ENCODE measurements around the gene NDUFS3.
"Not testable (repeated sequence)": the region's sequence is repeated elsewhere in the genome, so short reads cannot be mapped to it uniquely, and the experiment has no call there.

The NDUFS3 gene

DNA sequence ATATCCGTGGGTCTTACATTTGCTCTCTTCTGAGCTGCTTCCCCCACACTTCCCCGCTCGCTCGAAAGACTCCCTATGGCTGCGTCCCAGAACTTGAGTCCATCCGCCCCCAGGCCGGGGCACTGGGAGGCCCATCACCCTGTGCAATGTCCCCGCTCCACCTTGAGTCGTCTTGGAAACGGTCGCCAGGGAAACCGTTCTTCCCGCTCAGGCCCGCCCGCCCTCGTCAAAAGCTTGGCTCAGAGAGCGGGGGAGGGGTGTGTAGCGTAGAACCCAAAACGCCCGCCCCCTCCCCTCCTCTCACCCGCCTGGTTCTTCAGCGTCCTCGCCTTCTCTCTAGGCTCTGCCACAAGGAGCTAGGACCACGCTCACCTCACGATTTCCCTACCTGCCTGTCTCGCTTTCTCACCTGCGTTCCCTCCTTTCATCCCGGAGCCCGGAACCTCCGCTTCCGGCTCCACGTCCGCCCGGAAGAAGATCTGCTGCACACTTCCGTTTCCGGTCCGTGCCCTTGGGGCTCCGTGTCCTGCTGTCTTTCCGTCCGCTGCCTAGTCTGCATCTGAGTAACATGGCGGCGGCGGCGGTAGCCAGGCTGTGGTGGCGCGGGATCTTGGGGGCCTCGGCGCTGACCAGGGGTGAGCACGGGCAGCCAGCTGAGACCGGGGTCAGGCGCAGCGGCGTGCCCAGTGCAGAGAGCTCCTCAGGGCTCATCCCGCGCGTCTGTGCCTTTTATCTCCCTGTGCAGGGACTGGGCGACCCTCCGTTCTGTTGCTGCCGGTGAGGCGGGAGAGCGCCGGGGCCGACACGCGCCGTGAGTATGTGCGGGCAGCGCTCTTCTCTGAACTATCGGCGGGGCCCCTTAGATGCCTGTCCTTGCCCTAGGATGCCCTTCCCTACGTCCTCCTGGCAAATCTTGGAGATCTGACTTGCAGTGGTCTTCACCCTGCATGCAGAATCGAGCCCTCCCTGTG, at the start of gene NDUFS3, which contains the start of gene KBTBD4:
TSS of gene NDUFS3 (plus strand) at position 551 of the 971 bp plus-strand sequence. CDS start at position 569, 18 bp downstream.
TSS of gene KBTBD4 (minus strand) at position 447 of the 971 bp plus-strand sequence. CDS start at position 428, 19 bp downstream.
- peak; percentile 88 for DNase-seq

DNA sequence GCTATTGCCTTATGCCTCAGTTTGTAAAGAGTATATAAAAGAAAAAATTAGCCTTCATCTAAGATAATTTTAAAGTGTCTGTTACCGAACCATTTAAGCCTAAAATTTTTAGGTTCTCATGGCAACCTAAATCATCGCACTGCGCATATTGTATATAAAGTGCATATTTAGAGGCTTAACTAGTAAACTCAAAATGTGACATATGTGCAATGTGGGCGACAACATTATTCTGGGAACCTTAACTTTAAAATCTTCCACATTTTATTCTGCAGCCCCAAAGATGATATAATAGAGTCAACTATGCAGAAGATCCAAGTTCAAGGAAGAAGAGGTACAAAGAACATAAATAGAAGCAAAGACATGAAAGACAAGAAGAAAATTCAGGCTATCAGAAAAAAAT, 48.9 kb upstream of the NDUFS3 start:
- DNase-seq, result no peak

DNA sequence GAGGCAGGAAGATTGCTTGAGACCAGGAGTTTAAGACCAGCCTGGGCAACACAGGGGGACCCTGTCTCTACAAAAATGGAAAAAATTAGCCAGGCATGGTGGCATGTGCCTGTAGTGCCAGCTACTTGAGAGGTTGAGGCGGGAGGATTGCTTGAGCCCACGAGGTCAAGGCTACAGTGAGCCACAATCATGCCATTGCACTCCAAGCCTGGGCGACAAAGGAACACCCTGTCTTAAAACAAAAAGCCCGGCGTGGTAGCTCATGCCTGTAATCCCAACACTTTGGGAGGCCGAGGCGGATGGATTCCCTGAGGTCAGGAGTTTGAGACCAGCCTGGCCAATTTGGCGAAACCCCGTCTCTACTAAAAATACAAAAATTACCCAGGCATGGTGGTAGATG, 48.2 kb upstream of the NDUFS3 start:
- not testable (repeated sequence) for DNase-seq

DNA sequence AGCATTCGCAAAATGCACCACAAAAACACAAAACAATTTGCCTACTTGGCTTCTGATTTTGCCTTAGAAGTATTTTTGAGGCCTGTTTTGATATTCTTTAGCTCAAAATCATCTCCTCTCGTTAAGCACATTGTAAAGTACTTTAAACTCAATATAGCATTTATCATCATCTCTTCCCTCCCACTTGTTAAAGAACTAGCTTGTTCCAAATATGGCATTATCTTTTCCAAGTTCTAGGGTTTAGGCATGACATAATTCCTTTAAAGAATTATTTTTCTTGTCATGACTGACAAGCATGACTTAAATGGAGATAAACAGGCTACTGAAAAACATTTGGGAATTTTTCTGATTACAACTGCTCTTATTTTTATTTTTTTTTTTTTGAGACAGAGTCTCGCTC, 47.2 kb upstream of the NDUFS3 start:
- no peak for DNase-seq

DNA sequence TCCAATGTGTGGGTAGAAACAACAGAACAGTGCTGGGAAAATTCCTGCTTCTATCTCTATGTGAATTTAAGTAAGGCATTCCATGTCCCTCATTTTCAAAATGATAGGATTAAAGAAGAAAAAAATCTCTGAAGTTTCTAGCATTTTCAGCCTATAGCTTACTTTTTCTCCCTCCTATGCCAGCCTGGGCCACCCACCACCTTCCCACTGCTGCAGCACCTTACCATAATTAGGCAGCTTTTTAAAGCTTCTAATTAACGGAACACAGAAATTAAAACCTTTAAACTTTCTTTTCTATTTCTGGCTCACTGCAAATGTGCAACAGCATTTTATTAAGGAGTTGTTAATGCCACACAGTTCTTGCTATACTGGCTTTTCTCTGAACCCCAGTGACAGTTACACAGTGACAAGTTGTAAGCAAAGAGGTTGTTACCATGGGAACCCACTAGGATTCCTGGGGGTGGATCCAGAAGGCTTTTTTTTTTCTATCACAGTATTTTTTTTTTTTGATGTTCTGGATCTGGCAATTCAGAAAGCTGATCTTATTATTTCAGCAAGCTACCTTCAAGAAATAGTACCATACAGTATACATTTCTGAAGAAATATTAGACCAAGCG, 46.2 kb upstream of the NDUFS3 start:
- no peak for DNase-seq

DNA sequence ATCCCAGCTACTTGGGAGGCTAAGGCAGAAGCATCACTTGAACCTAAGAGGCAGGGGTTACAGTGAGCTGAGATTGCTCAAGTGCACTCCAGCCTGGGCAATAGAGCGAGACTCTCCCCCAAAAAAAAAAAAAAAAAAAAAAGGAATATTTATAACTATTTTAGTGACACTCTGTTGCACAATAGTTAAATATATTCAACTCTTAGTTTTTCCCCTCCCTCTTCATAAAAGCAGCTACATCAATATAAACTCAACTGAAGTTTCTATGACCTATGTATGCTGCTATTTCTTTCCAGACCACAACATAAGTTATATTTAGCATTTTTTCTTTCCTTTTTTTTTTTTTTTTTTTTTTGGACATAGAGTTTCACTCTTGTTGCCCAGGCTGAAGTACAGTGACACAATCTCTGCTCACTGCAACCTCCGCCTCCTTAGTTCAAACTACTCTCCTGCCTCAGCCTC, 45.2 kb upstream of the NDUFS3 start:
- no peak for DNase-seq

DNA sequence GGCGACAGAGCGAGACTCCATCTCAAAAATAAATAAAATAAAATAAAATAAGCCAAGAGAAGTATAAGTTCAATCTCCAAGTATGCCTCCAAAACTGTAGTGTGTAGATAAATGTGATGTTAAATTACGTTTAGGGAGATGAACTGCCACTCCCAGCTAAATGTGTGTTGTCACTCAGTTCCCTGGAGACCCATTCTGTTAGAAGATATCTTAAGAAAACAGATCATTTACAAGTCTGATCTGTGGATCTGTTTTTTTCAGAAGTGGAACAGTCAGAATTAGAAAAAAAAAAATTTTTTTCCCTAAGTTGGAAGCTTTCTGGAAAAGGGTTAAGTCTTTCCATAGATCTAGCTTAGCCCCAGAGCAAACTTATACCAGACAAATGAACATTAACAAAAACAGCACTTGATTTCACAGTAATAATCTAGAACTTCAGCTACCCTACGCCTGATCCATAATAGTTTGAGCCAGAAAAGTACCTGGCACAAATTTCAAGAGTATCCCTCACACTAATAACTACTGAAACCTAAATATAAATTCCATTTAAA, 44.1 kb upstream of the NDUFS3 start:
- DNase-seq, result no peak

DNA sequence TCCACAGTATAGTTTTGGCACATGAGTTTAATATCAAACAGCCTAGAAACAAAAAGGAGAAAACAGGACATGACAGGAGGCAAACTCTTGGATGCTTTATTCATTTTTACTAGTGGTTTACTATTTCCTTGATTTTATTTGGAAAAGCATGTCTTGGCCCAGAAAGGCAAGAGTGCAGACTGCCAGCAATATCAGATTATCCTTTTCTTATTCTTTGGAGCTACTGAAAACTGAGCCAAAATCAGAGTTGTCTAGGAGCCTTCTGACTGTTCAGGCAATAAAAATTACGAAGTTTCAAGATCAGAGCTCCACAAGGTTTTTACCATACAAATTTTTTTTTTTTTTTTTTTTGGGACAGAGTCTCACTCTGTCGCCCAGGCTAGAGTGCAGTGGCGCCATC, 42.0 kb upstream of the NDUFS3 start:
- DNase-seq, result no peak

DNA sequence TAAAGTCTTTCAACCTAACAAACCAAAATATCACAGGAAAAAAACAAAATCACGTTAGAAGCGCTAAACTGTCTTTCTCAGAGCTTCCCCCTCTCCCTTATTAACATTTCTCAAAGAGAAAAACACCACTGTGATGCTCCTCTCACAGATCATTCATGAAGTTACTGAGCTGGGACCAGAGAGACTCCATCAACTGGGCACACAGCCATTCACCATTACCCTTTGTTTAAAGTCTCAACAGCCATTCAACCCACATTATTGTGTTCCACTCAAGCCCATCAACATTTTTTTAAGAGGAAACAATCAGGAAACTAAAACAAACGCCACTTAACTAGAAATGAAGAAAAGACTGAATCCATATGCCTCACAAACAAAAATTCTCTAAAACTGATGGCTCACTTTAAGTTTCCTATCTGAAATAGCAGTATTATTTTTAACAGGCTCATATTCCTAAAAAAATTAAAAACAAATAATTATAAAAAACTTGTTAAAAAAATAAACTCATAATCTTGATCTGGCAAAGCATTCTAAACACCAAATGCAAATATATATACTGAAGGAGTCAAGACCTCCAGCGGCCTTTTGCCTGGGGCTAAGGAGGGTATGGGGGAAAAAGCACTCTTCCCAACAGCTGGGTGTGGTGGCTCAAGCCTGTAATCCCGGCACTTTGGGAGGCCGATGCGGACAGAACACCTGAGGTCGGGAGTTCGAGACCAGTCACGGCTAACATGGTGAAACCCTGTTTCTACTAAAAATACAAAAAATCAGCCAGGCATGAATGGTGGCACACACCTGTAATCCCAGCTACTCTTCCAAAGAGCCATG, 39.9 kb upstream of the NDUFS3 start:
- DNase-seq, result no peak

DNA sequence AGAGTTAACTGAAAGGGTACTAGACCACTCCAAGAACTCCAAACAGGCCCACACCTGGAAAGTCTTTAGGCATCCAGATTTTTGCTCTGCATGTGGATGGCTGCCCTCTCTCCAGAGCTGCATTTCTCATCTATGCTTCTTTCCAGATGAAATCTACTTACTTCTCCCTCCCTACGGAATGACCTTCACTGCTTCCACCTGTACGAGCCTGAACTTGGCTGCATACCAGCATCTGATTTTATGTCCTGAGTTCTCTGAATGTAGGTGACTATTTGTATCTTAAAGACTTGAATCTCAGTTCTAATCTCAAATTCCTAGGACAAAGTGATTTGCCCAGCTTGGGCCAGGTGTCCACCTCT, 39.2 kb upstream of the NDUFS3 start:
- no peak for DNase-seq

DNA sequence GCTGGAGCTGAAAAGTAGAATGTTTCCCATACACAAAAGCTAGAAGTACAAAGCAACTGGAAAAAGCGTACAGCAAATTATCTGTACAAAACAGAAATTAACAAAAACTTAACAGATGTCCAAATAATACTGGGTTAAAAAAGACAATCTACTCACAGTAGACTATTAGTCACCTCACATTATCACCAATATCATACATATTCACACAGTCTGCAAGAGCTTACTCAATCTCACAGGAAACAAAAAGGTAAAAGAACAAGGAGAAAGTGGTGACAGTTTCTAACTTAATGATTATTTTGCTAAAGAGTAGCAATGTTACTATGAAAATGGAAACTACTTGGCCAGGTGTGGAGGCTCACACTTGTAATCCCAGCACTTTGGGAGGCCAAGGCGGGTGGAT, 37.8 kb upstream of the NDUFS3 start:
- DNase-seq, result no peak

DNA sequence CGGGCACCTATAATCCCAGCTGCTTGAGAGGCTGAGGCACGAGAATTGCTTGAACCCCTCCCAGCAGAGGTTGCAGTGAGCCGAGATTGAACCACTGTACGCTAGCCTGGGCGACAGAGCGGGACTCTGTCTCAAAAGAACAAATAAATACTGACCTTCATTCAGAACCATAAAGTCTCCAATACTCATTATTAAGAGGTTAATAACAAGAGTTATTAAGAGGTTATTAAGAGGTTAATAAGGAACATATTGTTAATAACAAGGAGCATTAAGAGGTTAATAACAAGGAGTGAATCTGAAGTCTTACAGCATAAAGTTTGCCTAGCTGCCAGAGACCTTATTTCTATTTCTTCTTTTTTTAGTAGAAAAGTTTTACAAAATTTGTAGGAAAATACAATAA, 33.6 kb upstream of the NDUFS3 start:
- DNase-seq, result no peak

DNA sequence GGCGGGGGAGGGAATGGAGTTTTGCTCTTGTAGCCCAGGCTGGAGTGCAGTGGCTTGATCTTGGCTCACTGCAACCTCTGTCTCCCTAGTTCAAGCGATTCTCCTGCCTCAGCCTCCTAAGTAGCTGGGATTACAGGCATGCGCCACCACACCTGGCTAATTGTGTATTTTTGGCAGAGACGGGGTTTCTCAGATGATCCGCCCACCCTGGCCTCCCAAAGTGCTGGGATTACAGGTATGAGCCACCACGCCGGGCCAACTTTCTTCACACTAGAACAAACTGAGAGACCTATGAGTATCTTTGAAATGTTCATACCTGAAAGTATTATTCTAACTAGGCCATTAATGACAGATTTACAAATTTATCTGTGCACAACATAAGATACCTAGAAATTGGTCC, 32.6 kb upstream of the NDUFS3 start:
- DNase-seq, result not testable (repeated sequence)

DNA sequence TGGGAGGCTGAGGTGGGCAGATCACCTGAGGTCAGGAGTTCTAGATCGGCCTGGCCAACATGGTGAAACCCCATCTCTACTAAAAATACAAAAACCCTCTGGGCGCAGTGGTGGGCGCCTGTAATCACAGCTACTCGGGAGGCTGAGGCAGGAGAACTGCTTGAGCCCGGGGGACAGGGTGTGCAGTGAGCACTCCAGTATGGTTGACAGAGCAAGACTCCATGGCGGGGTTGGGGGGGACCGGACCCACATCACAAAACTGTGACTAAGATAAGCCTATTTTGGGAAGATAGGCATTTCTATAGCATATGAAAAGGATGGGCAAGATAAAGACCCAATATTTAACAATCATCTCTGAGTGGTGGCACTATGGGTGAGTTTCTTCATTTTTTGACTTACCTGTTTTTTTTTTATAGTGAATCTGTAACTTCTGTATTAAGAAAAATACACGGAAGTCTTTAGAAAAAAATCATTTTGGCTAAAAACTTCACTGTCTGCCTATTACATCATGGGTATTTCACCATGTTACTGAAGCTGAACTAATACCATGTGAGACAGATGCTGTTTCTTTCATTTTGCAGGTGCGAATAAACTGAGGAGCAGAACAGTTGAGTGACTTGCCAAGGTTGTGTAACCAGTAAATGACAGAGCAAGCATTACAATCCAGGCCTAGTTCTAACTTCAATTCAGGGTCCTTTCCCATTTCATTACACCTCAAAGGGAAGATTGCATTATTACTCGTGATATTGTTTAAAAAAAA, 28.4 kb upstream of the NDUFS3 start:
- DNase-seq, result no peak

DNA sequence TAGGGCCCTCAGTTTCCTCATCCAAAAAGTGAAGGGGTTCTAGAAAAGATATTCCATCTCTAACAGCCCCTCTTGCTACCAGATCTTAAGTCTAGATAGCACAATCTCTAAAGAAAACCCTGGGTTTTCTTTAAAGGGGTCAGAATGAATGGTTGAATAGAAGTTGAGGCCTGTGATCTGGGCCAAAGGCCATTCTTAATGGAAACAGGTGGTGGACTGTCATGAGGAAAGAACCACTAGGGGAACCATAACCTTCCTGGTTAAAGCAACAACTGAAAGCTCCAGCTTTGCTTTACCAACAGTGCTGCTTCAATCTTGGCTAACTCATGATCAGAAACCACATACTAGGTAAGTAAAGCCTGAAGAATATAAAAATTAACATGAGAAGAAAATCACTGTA, 27.8 kb upstream of the NDUFS3 start:
- no peak for DNase-seq

DNA sequence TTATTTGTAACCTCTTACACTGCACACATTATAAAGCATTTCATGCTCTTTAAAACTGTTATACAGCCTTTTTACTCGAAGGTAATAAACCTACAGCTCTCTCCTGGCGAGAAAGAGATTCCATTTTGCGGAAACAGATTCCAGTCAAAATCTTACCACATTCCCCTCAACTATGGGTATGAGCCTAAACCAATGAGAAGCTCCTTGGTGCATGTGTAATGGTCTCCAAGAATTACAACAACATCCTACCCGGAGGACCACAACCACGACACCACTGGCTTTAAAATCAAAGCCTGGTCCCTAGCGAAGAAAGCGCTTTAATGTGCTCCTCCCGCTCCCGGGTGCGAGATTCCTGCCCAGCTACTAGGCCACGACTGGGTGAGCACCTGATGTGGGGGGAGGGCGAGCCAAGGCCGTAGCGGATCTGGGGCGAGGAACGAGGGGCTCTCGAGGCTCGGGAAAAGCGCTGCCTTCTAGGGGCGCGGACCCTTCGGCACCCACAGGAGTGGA, 26.8 kb upstream of the NDUFS3 start:
- DNase-seq, result peak; percentile 17

DNA sequence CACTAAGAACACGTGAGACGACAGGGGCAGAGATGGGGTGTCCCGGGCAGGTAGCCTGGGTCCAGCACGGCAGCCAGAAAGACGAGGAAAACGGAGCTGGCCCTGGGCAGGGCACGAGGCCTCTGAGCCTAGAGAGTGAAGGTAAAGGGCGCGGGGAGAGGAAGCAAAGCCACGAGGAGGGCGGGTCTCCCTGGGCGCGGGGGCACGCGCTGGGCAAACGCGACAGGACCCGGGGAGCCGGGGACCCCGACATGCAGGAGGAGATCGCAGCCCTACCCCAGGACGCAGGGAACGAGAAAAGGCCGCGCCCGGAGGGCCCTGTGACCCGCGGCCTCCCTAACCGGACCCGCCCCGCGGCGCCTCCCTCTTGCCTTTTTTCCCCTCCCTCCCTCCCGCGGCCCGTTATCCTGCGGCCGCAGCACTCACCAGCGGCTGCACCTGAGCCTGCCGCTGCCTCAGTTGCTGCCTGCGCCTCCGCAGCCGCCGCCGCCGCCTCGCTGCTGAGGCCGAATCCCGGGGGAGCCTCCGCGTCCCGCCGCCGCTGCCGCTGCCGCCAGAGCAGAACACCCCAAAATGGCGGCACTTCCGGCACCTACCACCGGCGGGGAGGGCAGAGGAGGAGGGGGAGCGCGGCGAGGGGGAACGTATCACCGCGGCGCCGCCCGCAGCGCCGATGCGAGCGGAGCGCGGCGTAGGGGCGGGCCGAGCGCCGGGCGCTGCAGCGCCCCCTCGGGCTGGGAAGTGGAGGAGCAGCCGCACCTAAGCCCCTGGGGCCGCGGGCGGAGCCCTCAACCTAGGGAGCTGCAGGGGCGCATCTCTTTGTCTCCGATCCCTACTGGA, 26.1 kb upstream of the NDUFS3 start, which contains the start of gene CELF1:
TSS of gene CELF1 (minus strand) at position 567 of the 840 bp plus-strand sequence. CDS start 53,609 bp downstream, outside the sequence.
- DNase-seq, result peak; percentile 92

DNA sequence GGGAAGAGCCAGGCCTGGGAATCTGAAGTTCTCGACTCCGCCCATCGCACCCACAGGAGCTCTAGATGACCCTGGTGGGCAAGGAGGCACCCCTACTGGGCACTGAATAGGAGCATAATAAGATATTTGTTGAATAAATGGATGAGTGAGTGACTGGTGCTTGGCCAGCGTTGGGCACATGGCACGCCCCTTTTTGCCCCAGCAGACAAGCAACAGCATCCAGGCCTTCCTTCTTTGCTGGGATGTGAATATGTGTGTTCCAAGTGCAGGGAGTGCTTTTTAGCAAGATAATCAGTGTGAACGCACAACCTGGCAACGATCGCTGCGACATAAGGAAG, 25.5 kb upstream of the NDUFS3 start:
- no peak for DNase-seq

DNA sequence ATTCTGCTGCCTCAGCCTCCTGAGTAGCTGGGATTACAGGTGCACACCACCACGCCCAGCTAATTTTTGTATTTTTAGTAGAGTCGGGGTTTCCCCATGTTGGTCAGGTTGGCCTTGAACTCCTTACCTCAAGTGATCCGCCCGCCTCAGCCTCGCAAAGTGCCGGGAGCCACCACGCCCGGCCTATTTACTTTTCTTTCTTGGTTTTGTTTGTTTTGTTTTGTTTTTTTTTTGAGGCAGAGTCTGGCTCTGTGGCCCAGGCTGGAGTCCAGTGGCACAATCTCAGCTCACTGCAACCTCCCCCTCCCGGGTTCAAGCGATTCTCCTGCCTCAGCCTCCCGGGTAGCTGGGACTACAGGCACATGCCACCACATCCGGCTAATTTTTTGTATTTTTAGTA, 21.9 kb upstream of the NDUFS3 start:
- not testable (repeated sequence) for DNase-seq

DNA sequence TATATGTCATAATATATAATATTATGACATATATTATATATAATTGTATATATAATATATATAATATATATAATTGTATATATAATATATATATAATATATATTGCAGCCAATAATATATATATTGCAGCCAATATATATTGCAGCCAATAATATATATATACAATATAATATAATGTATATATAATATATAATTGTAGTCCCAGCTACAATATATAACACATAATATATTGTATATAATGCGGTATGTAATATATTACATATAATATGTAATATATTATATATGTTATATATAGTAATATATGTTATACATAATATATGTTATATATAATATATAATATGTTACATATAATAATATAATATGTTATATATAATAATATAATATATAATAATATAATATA, 20.2 kb upstream of the NDUFS3 start:
- no peak for DNase-seq

DNA sequence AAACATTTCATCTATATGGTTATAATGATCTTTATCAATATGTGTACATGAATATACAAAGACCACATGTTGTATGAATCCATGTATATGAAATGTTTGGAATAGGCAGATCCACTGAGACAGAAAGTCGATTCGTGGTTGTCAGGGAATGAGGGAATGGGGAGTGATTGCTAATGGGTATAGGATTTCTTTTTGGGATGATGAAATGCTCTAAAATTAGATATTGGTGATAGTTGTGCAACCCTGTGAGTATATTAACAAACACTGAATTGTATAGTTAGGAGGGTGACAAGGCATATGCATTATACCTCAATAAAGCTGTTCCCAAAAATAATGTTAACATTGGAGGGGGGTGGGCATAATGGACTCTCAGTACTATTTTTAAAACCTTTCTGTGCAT, 18.4 kb upstream of the NDUFS3 start:
- no peak for DNase-seq
